Measurements from ENCODE around the gene ZFP69.

Gene ZFP69

GRCh38 chr1:40508375-40509341, 31.6 kb downstream of the ZFP69 start, which contains the start of gene EXO5:
Gene EXO5 (plus strand): TSS chr1:40508767. CDS start chr1:40514545, 5,778 bp downstream.
- peak; percentile 89 for DNase-seq

GRCh38 chr1:40519517-40519916, 42.4 kb downstream of the ZFP69 start:
- DNase-seq: no peak

GRCh38 chr1:40530735-40531380, 53.8 kb downstream of the ZFP69 start:
- DNase-seq: no peak

- peak; percentile 97 for DNase-seq
Measured at GRCh38 chr1:40531381-40532061, 54.4 kb downstream of the ZFP69 start, which contains the start of gene ZNF684. Gene ZNF684 (plus strand): TSS chr1:40531637. CDS start chr1:40533167, 1,530 bp downstream.

DNA sequence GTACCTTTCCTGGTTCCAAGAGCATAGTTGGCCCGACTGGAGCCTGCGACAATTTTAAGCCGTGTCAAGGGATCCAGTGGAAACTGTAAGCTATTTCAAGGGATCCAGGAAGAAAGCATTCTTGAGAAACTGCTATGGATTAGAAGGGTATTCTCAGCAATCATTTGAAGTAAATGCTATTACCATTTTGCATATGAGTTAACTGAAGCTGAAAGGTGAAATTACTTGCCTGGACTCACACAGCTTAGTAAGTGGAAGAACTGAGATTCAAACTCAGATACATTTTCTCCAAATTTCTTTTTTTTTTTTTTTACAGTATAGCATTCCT, 54.9 kb downstream of the ZFP69 start:
- DNase-seq: no peak

GRCh38 chr1:40532844-40533424, 55.8 kb downstream of the ZFP69 start:
- DNase-seq: no peak

- no peak for DNase-seq
Measured at GRCh38 chr1:40534589-40534988, 57.5 kb downstream of the ZFP69 start.

GRCh38 chr1:40535732-40536131, 58.6 kb downstream of the ZFP69 start:
- DNase-seq: no peak

GRCh38 chr1:40539338-40539737, 62.2 kb downstream of the ZFP69 start:
- DNase-seq: no peak

Data from islet precursor cell (in vitro differentiated cells).